ENCODE measurements around the gene R3HDM4.
"Not testable (repeated sequence)": the region's sequence is repeated elsewhere in the genome, so short reads cannot be mapped to it uniquely, and the experiment has no call there.

Gene R3HDM4

DNA sequence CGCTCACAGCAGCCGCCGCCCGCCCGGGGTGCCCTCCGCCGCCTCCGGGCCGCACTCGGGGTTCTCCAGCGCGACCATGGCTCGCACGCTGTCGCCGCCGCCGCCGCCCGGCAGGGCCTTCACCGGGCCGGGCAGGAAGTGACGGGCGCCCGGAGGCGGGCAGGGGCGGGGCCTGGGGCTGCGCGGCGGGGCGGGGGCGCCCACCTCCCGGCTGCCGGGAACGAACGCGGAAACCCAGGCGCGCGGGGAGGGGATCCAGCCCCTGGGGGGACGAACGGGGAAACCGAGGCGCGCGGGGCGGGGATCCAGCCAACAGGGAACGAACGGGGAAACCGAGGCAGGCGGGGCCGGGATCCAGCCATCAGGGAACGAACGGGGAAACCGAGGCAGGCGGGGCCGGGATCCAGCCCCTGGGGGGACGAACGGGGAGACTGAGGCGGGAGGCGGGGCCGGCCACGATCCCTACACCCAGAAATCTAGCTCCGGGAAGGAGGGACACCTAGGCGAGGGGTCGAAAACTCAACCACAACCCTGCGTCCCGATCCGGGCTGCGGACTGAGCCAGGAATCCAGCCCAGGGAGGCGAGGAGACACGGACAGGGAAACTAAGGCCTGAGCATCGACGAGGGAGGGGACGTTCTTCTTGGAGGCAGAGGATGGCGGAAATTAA is at the start of gene R3HDM4:
Gene R3HDM4 (minus strand): TSS at position 140 of the 669 bp plus-strand sequence. CDS start 62 bp downstream, at position 78.
- FAIRE-seq: no peak
- TF ChIP-seq, protein P1, sequence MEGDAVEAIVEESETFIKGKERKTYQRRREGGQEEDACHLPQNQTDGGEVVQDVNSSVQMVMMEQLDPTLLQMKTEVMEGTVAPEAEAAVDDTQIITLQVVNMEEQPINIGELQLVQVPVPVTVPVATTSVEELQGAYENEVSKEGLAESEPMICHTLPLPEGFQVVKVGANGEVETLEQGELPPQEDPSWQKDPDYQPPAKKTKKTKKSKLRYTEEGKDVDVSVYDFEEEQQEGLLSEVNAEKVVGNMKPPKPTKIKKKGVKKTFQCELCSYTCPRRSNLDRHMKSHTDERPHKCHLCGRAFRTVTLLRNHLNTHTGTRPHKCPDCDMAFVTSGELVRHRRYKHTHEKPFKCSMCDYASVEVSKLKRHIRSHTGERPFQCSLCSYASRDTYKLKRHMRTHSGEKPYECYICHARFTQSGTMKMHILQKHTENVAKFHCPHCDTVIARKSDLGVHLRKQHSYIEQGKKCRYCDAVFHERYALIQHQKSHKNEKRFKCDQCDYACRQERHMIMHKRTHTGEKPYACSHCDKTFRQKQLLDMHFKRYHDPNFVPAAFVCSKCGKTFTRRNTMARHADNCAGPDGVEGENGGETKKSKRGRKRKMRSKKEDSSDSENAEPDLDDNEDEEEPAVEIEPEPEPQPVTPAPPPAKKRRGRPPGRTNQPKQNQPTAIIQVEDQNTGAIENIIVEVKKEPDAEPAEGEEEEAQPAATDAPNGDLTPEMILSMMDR (IDR thresholded peaks at IDR 0.05; ENCODE audit: insufficient read depth, missing control alignments): no peak
- peak; percentile 87 for DNase-seq (ENCODE audit: insufficient read length, low spot score)

DNA sequence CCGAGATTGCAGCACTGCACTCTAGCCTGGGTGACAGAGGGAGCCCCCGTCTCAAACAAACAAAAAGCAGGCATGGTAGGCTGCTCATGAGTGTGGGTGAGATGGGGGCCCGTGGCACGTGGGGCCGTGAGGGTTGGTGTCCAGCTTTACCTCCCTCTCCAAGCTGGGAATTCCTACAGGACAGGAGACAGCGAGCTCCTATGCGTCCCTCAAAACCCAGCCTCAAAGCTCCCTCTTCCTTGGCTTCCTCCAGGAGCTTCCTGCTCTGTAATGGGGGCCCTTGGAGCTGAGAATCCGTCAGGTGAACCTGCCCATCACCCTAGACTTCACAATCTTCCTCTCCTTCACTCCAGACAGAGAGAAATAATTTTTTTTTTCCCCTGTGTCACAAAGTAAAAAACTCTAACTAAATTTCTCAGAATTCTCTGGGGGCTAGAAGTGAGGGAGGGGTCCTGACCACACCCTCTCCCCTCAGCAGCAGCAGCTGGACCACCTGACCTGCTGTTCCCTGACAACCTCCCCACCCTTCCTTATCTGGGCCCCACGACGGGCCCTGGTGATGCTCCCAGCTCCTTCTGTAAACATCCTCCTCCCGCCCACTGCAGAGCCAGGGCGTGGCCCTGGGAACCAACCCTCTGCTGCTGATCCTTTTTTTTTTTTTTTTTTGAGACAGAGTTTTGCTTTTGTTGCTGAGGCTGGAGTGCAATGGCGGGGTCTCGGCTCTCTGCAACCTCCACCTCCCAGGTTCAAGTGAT is 49.0 kb upstream of the R3HDM4 start:
- DNase-seq (ENCODE audit: insufficient read length, low spot score) (no peak), FAIRE-seq (no peak)
- TF ChIP-seq, protein P1 (IDR thresholded peaks at IDR 0.05; ENCODE audit: insufficient read depth, missing control alignments): no peak

DNA sequence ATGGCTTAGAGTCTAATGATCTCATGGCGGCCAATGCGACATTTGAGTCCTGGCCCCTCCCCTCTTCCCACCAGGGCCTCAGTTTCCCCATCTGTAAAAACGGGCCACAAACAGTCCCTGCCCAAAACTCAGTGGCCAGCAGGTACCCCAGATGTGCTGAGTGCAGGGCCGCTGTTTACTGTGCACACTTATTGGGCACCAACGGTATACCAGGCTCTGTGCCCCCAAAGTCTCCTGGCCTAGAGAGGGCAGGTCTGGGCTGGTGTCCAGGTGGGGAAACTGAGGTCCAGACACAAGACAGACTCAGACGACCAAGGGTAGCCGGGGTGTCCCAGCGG is 47.6 kb upstream of the R3HDM4 start:
- FAIRE-seq: no peak
- TF ChIP-seq, protein P1 (IDR thresholded peaks at IDR 0.05; ENCODE audit: insufficient read depth, missing control alignments): no peak

DNA sequence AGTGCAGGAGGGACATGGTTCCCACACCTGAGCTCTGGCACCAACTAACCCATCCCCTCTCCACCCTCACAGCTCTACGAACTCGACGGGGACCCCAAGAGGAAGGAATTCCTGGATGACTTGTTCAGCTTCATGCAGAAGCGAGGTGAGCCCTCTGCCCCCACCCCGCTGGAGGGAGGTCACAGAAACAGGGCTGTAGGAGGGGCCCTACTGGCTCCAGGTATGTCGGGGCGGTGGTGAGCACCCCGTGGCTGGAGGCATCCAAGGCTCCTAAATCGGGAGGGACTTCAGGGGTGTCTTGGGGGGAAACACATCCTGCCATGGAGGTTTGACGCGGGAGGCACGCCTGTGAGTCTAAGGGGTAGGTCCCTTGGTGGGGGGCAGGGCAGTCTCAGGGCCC is 47.0 kb upstream of the R3HDM4 start:
- no peak for FAIRE-seq

More for the DNA sequence above, 47.6 kb upstream of the R3HDM4 start:
- no peak for DNase-seq (ENCODE audit: insufficient read length, low spot score)

DNA sequence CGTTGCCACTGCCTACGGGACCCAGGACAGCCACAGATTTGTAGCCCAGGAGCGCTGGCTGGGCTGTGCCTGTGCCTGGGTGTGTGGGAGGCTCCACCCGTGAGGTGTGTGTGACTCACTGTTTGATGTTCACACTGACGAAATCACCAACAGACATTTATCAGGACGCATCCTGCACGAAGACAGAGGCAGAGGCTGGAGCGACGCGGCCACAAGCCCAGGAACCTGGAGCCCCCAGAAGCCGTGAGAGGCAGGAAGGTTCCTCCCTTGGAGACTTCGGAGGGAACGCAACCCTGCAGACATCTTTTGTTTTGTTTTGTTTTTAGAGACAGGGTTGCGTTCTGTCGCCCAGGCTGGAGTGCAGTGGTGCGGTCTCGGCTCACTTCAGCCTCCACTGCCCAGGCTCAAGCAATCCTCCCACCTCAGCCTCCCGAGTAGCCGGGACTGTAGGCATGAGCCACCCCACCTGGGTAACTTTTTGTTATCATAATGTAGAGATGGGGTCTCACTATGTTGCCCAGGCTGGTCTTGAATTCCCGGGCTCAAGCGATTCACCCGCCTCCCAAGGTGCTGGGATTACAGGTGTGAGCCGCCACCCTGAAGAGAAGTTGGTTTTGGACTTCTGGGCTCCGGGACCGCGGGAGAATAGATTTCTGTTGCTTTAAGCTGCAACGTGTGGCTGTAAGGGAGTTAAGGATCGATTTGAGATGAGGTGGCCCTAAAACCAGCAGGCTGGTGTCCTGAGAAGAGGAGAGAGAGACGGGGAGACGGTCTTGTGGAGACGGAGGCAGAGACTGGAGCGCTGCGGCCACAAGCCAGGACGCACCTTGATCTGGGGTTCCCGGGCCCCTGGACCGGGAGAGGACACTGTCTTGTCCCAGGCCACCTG is 46.2 kb upstream of the R3HDM4 start:
- FAIRE-seq (no peak), DNase-seq (ENCODE audit: insufficient read length, low spot score) (no peak)
- TF ChIP-seq, protein P1 (IDR thresholded peaks at IDR 0.05; ENCODE audit: insufficient read depth, missing control alignments): no peak

More for the DNA sequence above, 47.0 kb upstream of the R3HDM4 start:
- TF ChIP-seq, protein P1 (IDR thresholded peaks at IDR 0.05; ENCODE audit: insufficient read depth, missing control alignments): no peak
- DNase-seq (ENCODE audit: insufficient read length, low spot score): no peak

DNA sequence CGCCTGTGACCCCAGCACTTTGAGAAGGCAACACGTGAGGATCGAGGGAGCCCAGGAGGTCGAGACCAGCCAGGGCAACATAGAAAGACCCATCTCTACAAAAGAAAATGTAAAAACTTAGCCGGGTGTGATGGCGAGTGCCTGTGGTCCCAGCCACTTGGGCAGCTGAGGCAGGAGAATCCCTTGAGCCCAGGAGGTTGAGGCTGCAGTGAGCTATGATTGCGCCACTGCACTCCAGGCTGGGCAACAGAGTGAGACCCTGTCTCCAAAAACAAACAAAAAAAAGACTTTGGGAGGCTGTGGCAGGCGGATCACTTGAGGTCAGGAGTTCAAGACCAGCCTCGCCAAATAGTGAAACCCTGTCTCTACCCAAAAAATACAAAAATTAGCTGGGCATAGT is 44.6 kb upstream of the R3HDM4 start:
- not testable (repeated sequence) for FAIRE-seq

DNA sequence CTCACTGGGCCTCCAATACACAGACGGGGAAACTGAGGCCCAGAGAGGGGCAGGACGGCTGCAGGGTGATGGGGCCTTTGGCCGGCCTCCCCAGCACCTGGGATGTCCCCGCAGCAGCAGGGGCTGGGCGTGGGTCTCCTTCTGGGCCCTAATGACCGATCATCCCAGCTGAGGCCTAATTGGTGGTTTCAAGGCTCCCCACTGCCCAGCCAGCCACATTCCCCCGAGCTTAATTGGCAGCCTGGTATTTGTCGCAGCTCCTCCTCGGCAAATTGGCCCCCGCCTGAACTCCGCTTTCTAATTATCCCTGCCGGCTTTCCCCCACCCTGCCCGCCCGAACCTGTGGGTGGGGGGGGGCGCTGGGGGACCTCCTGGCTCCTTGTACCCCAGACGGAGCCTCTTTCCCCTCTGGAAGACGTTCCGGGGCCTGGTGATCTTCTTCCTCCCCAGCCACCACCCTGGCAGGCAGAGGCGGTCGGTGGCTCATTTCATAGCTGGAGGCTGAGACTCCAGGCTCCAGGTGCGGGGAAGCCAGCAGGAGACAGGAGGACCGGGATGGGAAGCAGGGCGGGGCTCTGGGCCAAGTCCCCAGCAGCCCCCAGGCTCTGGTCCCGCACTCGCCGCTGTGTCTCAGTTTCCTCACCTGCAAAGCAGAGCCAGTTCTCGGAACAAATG is 43.9 kb upstream of the R3HDM4 start:
- no peak for DNase-seq (ENCODE audit: insufficient read length, low spot score)
- TF ChIP-seq, protein P1 (IDR thresholded peaks at IDR 0.05; ENCODE audit: insufficient read depth, missing control alignments): no peak
- FAIRE-seq: no peak

More for the DNA sequence above, 44.6 kb upstream of the R3HDM4 start:
- not testable (repeated sequence) for DNase-seq (ENCODE audit: insufficient read length, low spot score)

Measured in D721Med (cell line).